Activated naive CD4-positive, alpha-beta T cell treated with Interleukin-2 at 50 U/mL for 16 hours (primary cell): ENCODE measurements around the gene GUK1.
"Not testable (repeated sequence)": the region's sequence is repeated elsewhere in the genome, so short reads cannot be mapped to it uniquely, and the experiment has no call there.

Source experiments
- DNase-seq: peaks from one replicate; pipeline ENCODE4 v3.0.0-alpha.2; 2020

The GUK1 gene

GRCh38 chr1:228180271-228180958, 40.3 kb downstream of the GUK1 start:
- DNase-seq = no peak

- no peak for DNase-seq
These were observed 41.0 kb downstream of the GUK1 start for GRCh38 chr1:228180959-228181644.

GRCh38 chr1:228181645-228182034, 41.6 kb downstream of the GUK1 start:
- no peak for DNase-seq

GRCh38 chr1:228182296-228183030, 42.4 kb downstream of the GUK1 start:
- DNase-seq = no peak

- no peak for DNase-seq
These were observed 44.1 kb downstream of the GUK1 start for GRCh38 chr1:228184152-228184551.

GRCh38 chr1:228185641-228185965, 45.5 kb downstream of the GUK1 start:
- DNase-seq = peak; percentile 42

- DNase-seq = not testable (repeated sequence)
These were observed 48.2 kb downstream of the GUK1 start for GRCh38 chr1:228188249-228188648.

GRCh38 chr1:228190182-228190581, 50.1 kb downstream of the GUK1 start:
- no peak for DNase-seq

GRCh38 chr1:228190778-228191177, 50.7 kb downstream of the GUK1 start:
- DNase-seq = no peak

GRCh38 chr1:228194436-228194835, 54.4 kb downstream of the GUK1 start:
- DNase-seq = no peak

- no peak for DNase-seq
These were observed 55.1 kb downstream of the GUK1 start for GRCh38 chr1:228194921-228195812.

- DNase-seq = no peak
These were observed 57.6 kb downstream of the GUK1 start for GRCh38 chr1:228197555-228198147.
